ENCODE results near the gene FBXO31.
A peak's percentile ranks its signal among the peaks of the same experiment; 100 is the strongest.

FBXO31 gene, protein sequence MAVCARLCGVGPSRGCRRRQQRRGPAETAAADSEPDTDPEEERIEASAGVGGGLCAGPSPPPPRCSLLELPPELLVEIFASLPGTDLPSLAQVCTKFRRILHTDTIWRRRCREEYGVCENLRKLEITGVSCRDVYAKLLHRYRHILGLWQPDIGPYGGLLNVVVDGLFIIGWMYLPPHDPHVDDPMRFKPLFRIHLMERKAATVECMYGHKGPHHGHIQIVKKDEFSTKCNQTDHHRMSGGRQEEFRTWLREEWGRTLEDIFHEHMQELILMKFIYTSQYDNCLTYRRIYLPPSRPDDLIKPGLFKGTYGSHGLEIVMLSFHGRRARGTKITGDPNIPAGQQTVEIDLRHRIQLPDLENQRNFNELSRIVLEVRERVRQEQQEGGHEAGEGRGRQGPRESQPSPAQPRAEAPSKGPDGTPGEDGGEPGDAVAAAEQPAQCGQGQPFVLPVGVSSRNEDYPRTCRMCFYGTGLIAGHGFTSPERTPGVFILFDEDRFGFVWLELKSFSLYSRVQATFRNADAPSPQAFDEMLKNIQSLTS

DNA sequence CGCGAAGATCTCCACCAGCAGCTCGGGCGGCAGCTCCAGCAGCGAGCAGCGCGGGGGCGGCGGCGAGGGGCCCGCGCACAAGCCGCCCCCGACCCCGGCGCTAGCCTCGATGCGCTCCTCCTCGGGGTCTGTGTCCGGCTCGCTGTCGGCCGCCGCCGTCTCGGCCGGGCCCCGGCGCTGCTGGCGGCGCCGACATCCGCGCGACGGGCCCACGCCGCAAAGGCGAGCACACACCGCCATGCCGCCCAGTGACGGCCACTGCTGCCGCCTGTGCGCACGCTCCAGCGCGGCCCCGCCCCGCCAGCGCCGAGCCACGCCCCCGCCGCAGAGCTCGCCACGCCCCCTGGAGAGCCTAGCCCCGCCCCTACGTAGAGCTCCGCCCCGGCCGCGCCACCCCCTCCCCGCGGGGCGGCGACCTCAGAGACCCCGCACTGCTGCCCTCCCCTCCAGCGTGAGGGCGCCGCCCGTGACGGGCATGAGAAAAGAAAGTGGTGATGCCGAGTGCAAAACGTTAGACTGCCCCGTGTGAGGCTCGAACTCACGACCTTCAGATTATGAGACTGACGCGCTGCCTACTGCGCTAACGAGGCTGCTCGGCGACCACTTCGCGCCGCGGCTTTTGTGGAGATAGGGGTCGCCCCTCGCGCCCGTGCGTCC lies at the start of gene FBXO31:
Gene FBXO31, minus strand, starts transcription at position 272 of the 657 bp plus-strand sequence. Its CDS starts 32 bp downstream, at position 240.
- Histone ChIP-seq H3K27ac (ENCODE audit: low read depth, low read length, poor library complexity, severe bottlenecking) (peak within 1 kb of the TSS; percentile 71), H2AFZ (ENCODE audit: low read length) (no peak within 1 kb of the TSS), H3K9me2 (ENCODE audit: low read depth, low read length) (no peaks in the 10 kb centered on the region), H3K4me3 (ENCODE audit: low read depth, low read length, poor library complexity, severe bottlenecking) (peak within 1 kb of the TSS; percentile 88), H3K4me2 (ENCODE audit: low read length) (peak within 1 kb of the TSS; percentile 72), H3K79me2 (ENCODE audit: insufficient read depth, low read length) (peaks cover 24% of the 10 kb centered on the region), H4K20me1 (ENCODE audit: insufficient read depth, low read length) (no peaks in the 10 kb centered on the region), H3K4me1 (ENCODE audit: insufficient read depth, low read length, severe bottlenecking) (peaks cover 48% of the 10 kb centered on the region), H3K9ac (ENCODE audit: low read length) (peak within 1 kb of the TSS; percentile 81), H3K9me3 (ENCODE audit: low read length) (no peaks in the 10 kb centered on the region), H3K36me3 (ENCODE audit: insufficient read depth, low read length) (peaks cover 9% of the 10 kb centered on the region; the same call in 1 of the 2 replicates), H3F3A (ENCODE audit: insufficient read depth, low read length) (no peaks in the 10 kb centered on the region), H3K27me3 (ENCODE audit: insufficient read depth, low read length) (no peaks in the 10 kb centered on the region)
- TF ChIP-seq EZH2 (IDR thresholded peaks at IDR 0.05; ENCODE audit: borderline replicate concordance, low read length), result no peak
- TF ChIP-seq, protein P1, sequence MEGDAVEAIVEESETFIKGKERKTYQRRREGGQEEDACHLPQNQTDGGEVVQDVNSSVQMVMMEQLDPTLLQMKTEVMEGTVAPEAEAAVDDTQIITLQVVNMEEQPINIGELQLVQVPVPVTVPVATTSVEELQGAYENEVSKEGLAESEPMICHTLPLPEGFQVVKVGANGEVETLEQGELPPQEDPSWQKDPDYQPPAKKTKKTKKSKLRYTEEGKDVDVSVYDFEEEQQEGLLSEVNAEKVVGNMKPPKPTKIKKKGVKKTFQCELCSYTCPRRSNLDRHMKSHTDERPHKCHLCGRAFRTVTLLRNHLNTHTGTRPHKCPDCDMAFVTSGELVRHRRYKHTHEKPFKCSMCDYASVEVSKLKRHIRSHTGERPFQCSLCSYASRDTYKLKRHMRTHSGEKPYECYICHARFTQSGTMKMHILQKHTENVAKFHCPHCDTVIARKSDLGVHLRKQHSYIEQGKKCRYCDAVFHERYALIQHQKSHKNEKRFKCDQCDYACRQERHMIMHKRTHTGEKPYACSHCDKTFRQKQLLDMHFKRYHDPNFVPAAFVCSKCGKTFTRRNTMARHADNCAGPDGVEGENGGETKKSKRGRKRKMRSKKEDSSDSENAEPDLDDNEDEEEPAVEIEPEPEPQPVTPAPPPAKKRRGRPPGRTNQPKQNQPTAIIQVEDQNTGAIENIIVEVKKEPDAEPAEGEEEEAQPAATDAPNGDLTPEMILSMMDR (IDR thresholded peaks at IDR 0.05; ENCODE audit: low read length), result no peak

DNA sequence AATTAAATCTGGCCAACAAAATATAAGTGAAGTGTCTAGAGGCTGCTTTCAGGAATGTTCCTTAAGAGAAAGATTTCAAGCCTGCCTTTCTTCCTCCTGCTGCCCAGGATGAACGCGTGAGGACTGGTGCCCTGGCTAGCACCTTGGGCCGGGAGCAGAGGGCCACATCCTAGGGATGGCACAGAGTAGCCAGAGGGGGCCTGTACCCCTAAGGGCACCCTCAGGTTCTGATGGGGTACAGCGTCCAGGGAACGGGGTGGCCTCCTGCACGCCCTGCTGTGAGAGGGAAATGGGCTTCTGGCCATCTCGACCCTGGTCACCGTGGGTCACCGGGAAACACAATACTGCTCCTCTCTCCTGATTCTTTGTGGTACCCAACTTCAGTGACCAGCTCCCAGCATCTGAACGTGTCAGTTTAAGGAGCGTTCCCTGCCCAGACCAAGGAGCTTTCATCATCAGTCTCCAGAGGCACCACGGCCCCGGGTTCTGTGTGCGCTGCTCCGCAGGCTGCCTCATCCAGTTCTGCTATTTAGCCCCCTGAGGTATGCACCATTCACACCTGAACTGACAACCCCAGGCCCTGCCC lies 48.8 kb upstream of the FBXO31 start:
- Histone ChIP-seq H3K9me2 (ENCODE audit: low read depth, low read length) (no peaks in the 10 kb centered on the region), H3K9me3 (ENCODE audit: low read length) (no peaks in the 10 kb centered on the region), H3K79me2 (ENCODE audit: insufficient read depth, low read length) (no peaks in the 10 kb centered on the region), H3F3A (ENCODE audit: insufficient read depth, low read length) (no peaks in the 10 kb centered on the region), H3K27me3 (ENCODE audit: insufficient read depth, low read length) (no peaks in the 10 kb centered on the region), H3K4me1 (ENCODE audit: insufficient read depth, low read length, severe bottlenecking) (peaks cover 12% of the 10 kb centered on the region), H3K4me2 (ENCODE audit: low read length) (no peak overlapping the region), H3K36me3 (ENCODE audit: insufficient read depth, low read length) (peaks cover 19% of the 10 kb centered on the region; the same call in 1 of the 2 replicates), H3K9ac (ENCODE audit: low read length) (no peak overlapping the region), H3K4me3 (ENCODE audit: low read depth, low read length, poor library complexity, severe bottlenecking) (no peak overlapping the region), H3K27ac (ENCODE audit: low read depth, low read length, poor library complexity, severe bottlenecking) (no peak overlapping the region), H4K20me1 (ENCODE audit: insufficient read depth, low read length) (no peaks in the 10 kb centered on the region), H2AFZ (ENCODE audit: low read length) (no peak overlapping the region)
- TF ChIP-seq, protein P1 (IDR thresholded peaks at IDR 0.05; ENCODE audit: low read length), result no peak

GRCh38 chr16:87431926-87432325 lies 48.4 kb upstream of the FBXO31 start:
- Histone ChIP-seq H3K4me2 (ENCODE audit: low read length) (no peak overlapping the region), H3K9ac (ENCODE audit: low read length) (no peak overlapping the region), H3K79me2 (ENCODE audit: insufficient read depth, low read length) (no peaks in the 10 kb centered on the region), H3F3A (ENCODE audit: insufficient read depth, low read length) (no peaks in the 10 kb centered on the region), H3K27ac (ENCODE audit: low read depth, low read length, poor library complexity, severe bottlenecking) (no peak overlapping the region), H4K20me1 (ENCODE audit: insufficient read depth, low read length) (no peaks in the 10 kb centered on the region), H3K9me3 (ENCODE audit: low read length) (no peaks in the 10 kb centered on the region), H3K9me2 (ENCODE audit: low read depth, low read length) (no peaks in the 10 kb centered on the region), H3K36me3 (ENCODE audit: insufficient read depth, low read length) (peaks cover 19% of the 10 kb centered on the region; the same call in 1 of the 2 replicates), H3K4me1 (ENCODE audit: insufficient read depth, low read length, severe bottlenecking) (peaks cover 12% of the 10 kb centered on the region), H2AFZ (ENCODE audit: low read length) (no peak overlapping the region), H3K4me3 (ENCODE audit: low read depth, low read length, poor library complexity, severe bottlenecking) (no peak overlapping the region), H3K27me3 (ENCODE audit: insufficient read depth, low read length) (no peaks in the 10 kb centered on the region)
- TF ChIP-seq EZH2 (IDR thresholded peaks at IDR 0.05; ENCODE audit: borderline replicate concordance, low read length), result no peak
- TF ChIP-seq, protein P1 (IDR thresholded peaks at IDR 0.05; ENCODE audit: low read length), result no peak
